ENCODE measurements around the gene SWT1.

The SWT1 gene

GRCh38 chr1:185267701-185268100 lies 110.7 kb downstream of the SWT1 start:
- ATAC-seq (ENCODE audit: insufficient read depth, low read depth) (no peak), DNase-seq (no peak)
- Histone ChIP-seq H3K27me3 (ENCODE audit: insufficient read depth, low read length, poor library complexity) (no peaks in the 10 kb centered on the region), H3K9ac (ENCODE audit: low read depth, low read length) (no peak overlapping the region), H3K27ac (ENCODE audit: low read length) (no peak overlapping the region), H2AFZ (ENCODE audit: low read depth, low read length) (no peak overlapping the region), H3K4me1 (ENCODE audit: insufficient read depth, low read length) (no peaks in the 10 kb centered on the region), H3K4me2 (ENCODE audit: insufficient read depth, low read length) (no peak overlapping the region), H3K79me2 (ENCODE audit: insufficient read depth, low read length) (no peaks in the 10 kb centered on the region), H3K36me3 (ENCODE audit: insufficient read depth, low read length) (no peaks in the 10 kb centered on the region), H3K9me3 (ENCODE audit: insufficient read depth, low read length, severe bottlenecking) (no peaks in the 10 kb centered on the region), H3K4me3 (ENCODE audit: low read depth in 1 of 2, low read length in 2 of 2) (no peak overlapping the region), H4K20me1 (ENCODE audit: insufficient read depth, low read length) (no peaks in the 10 kb centered on the region)
- no peak for TF ChIP-seq CTCF (IDR thresholded peaks at IDR 0.05; ENCODE audit: borderline replicate concordance, extremely low read depth, low read length, poor library complexity, severe bottlenecking)

- Histone ChIP-seq H3K4me3 (ENCODE audit: low read depth in 1 of 2, low read length in 2 of 2) (no peak overlapping the region), H3K4me2 (ENCODE audit: insufficient read depth, low read length) (no peak overlapping the region), H2AFZ (ENCODE audit: low read depth, low read length) (no peak overlapping the region), H3K36me3 (ENCODE audit: insufficient read depth, low read length) (no peaks in the 10 kb centered on the region), H3K4me1 (ENCODE audit: insufficient read depth, low read length) (no peaks in the 10 kb centered on the region), H3K9me3 (ENCODE audit: insufficient read depth, low read length, severe bottlenecking) (no peaks in the 10 kb centered on the region), H4K20me1 (ENCODE audit: insufficient read depth, low read length) (no peaks in the 10 kb centered on the region), H3K9ac (ENCODE audit: low read depth, low read length) (no peak overlapping the region), H3K27ac (ENCODE audit: low read length) (no peak overlapping the region), H3K27me3 (ENCODE audit: insufficient read depth, low read length, poor library complexity) (no peaks in the 10 kb centered on the region), H3K79me2 (ENCODE audit: insufficient read depth, low read length) (no peaks in the 10 kb centered on the region)
- ATAC-seq (ENCODE audit: insufficient read depth, low read depth): no peak
- DNase-seq: no peak
- no peak for TF ChIP-seq CTCF (IDR thresholded peaks at IDR 0.05; ENCODE audit: borderline replicate concordance, extremely low read depth, low read length, poor library complexity, severe bottlenecking)
- TF ChIP-seq EZH2 (IDR thresholded peaks at IDR 0.05; ENCODE audit: borderline replicate concordance, low read depth, low read length, severe bottlenecking): no peak
Measured at GRCh38 chr1:185268352-185268751, 111.4 kb downstream of the SWT1 start.

GRCh38 chr1:185271921-185272320 lies 115.0 kb downstream of the SWT1 start:
- Histone ChIP-seq H3K27ac (ENCODE audit: low read length) (no peak overlapping the region), H3K79me2 (ENCODE audit: insufficient read depth, low read length) (no peaks in the 10 kb centered on the region), H3K4me2 (ENCODE audit: insufficient read depth, low read length) (no peak overlapping the region), H3K9me3 (ENCODE audit: insufficient read depth, low read length, severe bottlenecking) (no peaks in the 10 kb centered on the region), H3K27me3 (ENCODE audit: insufficient read depth, low read length, poor library complexity) (no peaks in the 10 kb centered on the region), H3K4me1 (ENCODE audit: insufficient read depth, low read length) (no peaks in the 10 kb centered on the region), H4K20me1 (ENCODE audit: insufficient read depth, low read length) (no peaks in the 10 kb centered on the region), H3K36me3 (ENCODE audit: insufficient read depth, low read length) (no peaks in the 10 kb centered on the region), H3K4me3 (ENCODE audit: low read depth in 1 of 2, low read length in 2 of 2) (no peak overlapping the region), H2AFZ (ENCODE audit: low read depth, low read length) (no peak overlapping the region), H3K9ac (ENCODE audit: low read depth, low read length) (no peak overlapping the region)
- DNase-seq (no peak), ATAC-seq (ENCODE audit: insufficient read depth, low read depth) (no peak)
- TF ChIP-seq CTCF (IDR thresholded peaks at IDR 0.05; ENCODE audit: borderline replicate concordance, extremely low read depth, low read length, poor library complexity, severe bottlenecking) (no peak), EZH2 (IDR thresholded peaks at IDR 0.05; ENCODE audit: borderline replicate concordance, low read depth, low read length, severe bottlenecking) (no peak)

GRCh38 chr1:185279571-185279970 lies 122.6 kb downstream of the SWT1 start:
- Histone ChIP-seq H3K4me2 (ENCODE audit: insufficient read depth, low read length) (no peak overlapping the region), H3K9ac (ENCODE audit: low read depth, low read length) (no peak overlapping the region), H3K4me1 (ENCODE audit: insufficient read depth, low read length) (peaks cover 15% of the 10 kb centered on the region), H4K20me1 (ENCODE audit: insufficient read depth, low read length) (no peaks in the 10 kb centered on the region), H3K27me3 (ENCODE audit: insufficient read depth, low read length, poor library complexity) (no peaks in the 10 kb centered on the region), H3K9me3 (ENCODE audit: insufficient read depth, low read length, severe bottlenecking) (no peaks in the 10 kb centered on the region), H3K79me2 (ENCODE audit: insufficient read depth, low read length) (no peaks in the 10 kb centered on the region), H3K36me3 (ENCODE audit: insufficient read depth, low read length) (no peaks in the 10 kb centered on the region), H2AFZ (ENCODE audit: low read depth, low read length) (no peak overlapping the region), H3K4me3 (ENCODE audit: low read depth in 1 of 2, low read length in 2 of 2) (no peak overlapping the region), H3K27ac (ENCODE audit: low read length) (no peak overlapping the region)
- ATAC-seq (ENCODE audit: insufficient read depth, low read depth): no peak
- no peak for TF ChIP-seq EZH2 (IDR thresholded peaks at IDR 0.05; ENCODE audit: borderline replicate concordance, low read depth, low read length, severe bottlenecking)
- TF ChIP-seq CTCF (IDR thresholded peaks at IDR 0.05; ENCODE audit: borderline replicate concordance, extremely low read depth, low read length, poor library complexity, severe bottlenecking): no peak
- DNase-seq: no peak
